Right renal cortex interstitium (tissue), 3 donors: ENCODE results near the gene NME4. TPM values are rescaled to one million over a fixed set of nuclear protein-coding genes. Genes with fewer than 3 reads are reported as not detected.
A peak's percentile ranks its signal among the peaks of the same experiment; 100 is the strongest.
"Not testable (repeated sequence)": the region's sequence is repeated elsewhere in the genome, so short reads cannot be mapped to it uniquely, and the experiment has no call there.

ENCODE experiments used
- DNase-seq, 3 donors: peaks; one replicate each; pipeline ENCODE4 v3.0.0-alpha.2; 2013; ENCODE audit warnings: low read depth in 3 of 3, low spot score in 2 of 3
- polyA plus RNA-seq, 3 donors: library from polyadenylated mRNA; unstranded; fragments of 120-200 nt; gene quantifications; one replicate each; pipeline ENCODE4 v1.2.1, GENCODE V29; 2013; ENCODE audit not compliant: insufficient read length in 3 of 3

Gene NME4
- polyA plus RNA-seq, 3 donors, result 95.3 to 124 (median 109) TPM

DNA sequence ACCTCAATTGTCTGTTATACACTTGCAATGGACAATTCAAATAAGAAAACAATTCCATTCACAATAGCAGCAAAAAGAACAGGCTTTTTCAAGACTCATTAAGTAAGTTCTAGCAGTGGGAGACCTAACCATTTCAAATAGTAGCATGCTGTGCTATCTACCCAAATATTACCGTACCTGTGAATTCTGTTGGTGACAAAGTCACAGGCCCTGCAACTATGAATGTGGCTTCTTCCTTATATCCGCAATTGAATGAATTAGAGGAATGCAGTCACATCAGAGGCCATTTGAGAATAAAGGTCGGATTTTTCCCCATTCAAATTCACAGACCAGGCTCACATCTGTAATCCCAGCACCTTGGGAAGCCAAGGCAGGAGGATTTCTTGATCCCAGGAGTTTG lies 800 bp upstream of the NME4 start:
- no peak for DNase-seq

DNA sequence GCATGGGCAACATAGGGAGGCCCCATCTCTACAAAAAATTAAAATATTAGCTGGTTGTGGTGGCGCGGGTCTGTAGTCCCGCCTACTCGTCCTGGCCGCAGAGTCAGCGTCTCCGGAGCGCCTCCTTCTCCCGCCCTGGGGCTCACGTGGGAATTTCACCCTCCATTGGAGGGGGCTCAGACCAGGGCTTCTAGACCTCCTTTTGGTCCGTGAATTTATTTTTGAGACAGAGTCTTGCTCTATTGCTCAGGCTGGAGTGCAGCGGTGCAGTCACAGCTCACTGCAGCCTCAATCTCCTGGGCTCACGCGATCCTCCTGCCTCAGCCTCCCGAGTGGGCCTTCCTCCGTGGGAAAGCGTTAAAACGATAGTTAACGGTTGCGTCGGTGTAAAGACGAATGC lies 394 bp upstream of the NME4 start:
- DNase-seq, result no peak

GRCh38 chr16:397736-398332 lies 835 bp downstream of the NME4 start:
- DNase-seq, result no peak

DNA sequence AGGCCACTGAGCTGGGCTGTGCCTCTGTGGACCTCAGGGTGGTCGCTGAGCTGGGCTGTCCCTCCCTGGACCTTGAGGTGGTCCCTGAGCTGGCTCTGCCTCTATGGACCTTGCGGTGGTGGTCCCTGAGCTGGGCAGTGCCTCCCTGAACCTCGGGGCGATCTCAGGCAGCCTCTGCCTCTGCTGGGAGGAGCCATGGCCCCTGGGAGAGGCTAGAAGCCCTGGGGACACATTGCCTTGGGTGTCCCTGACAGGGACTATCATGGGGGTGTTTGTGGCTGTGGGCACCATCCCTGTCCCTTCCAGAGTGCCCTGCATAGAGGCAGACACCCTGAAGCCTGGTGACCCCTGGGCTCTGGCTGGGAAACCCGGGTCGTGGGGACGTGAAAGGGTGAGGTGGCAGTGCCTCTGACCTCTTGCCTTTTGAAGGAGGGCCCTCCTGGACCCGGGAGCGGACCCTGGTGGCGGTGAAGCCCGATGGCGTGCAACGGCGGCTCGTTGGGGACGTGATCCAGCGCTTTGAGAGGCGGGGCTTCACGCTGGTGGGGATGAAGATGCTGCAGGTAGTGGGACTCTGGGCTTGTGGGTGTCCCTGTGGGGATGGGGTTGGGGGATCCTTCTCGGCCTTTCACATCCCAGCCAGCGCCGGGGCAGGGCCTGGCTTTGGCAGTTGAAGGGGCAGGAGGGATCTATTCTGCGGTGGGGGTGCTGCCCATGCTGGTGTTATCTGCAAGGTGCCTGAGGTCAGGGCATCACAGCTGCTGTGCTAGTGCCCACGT lies 1.8 kb downstream of the NME4 start:
- no peak for DNase-seq

DNA sequence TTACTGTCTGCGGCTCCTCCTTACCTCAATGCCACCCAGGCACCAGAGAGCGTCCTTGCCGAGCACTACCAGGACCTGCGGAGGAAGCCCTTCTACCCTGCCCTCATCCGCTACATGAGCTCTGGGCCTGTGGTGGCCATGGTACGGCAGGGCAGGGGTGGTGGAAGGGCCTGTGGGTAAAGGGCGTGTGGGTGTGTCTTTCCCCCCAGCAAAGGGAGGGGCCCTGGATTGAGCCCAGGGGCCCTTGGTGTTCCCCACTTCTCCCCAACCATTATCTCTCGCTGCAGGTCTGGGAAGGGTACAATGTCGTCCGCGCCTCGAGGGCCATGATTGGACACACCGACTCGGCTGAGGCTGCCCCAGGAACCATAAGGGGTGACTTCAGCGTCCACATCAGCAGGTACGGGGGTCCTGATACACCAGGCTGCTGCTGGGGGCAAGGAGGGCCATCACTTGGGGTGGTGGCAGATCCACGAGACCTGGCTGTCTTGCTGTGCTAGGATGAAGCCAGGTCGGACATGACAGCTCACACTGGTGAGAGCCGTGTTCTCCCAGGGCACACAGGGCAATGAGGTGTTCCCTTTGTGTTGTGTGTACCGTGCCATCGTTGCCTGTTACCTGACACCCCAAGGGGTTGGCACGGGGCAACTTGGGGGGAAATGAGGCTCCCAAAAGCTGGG lies 2.5 kb downstream of the NME4 start:
- no peak for DNase-seq

- no peak for DNase-seq
These were observed 3.1 kb downstream of the NME4 start for GRCh38 chr16:400061-400591.

- DNase-seq, result peak in 2 of 3 donors; percentile 84 to 87
These were observed 4.7 kb downstream of the NME4 start, which contains the start of gene DECR2 for GRCh38 chr16:401468-402348. Gene DECR2 (plus strand): TSS chr16:401885. CDS start chr16:401964, 79 bp downstream.

- DNase-seq, result no peak
These were observed 8.0 kb downstream of the NME4 start for GRCh38 chr16:404971-405486.

DNA sequence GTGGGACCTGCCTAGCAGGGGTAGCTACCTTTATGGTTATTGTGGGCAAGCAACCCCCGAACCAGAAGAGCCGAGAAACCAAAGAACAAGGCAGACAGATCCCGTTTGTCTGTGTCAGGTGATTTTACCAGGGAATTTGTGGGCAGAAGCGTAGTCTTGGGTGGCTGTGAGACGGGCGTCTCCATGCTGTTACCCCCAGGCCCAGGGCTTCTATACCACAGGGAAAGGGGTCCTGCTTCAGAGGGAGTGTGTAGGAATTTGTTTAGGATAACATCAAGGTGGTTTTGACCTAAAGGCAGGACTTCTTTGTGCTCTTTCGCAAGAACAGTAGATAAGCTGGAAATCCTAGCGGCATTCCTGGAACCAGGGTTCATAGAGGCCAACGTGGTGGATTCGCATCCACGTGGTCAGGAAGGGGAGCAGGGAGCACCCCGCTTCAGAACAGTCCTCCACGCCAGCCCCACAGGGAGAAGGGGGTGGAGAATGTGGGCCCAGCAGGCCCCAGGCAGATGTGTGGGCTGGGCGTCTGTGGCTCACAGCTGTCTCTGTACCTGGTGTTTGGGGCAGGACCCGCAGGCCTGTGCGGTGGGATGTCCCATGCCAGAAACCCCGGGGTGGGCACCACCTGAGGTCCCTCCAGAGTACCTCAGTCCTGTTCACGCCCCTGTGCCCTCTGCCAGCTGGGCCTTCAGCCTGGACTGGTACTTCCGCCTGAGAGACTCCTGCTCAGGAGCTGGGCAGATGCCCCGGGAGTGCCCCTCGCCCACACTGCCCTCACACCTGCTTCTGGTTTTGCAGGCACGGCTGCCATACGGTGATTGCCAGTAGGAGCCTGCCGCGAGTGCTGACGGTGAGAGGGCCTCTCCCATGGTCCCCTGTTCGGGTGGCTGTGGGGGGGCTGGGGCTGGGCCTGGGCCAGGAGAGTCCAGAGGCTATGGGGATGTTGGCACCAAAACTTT lies 8.8 kb downstream of the NME4 start:
- no peak for DNase-seq

- no peak for DNase-seq
These were observed 10.3 kb downstream of the NME4 start for GRCh38 chr16:407253-407652.

DNA sequence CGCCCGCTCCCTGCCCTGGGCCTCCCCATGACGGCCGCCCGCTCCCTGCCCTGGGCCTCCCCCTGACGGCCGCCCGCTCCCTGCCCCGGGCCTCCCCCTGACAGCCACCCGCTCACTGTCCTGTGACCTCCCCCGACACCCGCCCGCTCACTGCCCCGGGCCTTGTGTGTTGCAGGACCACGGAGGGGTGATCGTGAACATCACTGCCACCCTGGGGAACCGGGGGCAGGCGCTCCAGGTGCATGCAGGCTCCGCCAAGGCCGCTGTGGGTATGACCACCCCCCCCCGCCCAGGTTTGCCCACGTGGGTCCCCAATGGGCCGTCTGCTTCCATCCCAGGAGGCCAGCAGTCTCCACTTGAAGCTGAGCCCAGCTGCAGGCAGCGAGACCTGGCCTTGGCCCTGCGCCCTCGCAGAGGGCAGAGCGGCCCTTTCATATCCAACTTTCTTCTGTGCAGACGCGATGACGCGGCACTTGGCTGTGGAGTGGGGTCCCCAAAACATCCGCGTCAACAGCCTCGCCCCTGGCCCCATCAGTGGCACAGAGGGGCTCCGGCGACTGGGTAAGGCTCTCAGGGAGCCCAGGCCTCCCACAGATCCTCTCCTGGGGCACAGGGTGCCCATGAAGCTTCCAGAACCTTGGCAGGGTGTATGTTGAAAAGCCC lies 13.6 kb downstream of the NME4 start:
- no peak for DNase-seq

DNA sequence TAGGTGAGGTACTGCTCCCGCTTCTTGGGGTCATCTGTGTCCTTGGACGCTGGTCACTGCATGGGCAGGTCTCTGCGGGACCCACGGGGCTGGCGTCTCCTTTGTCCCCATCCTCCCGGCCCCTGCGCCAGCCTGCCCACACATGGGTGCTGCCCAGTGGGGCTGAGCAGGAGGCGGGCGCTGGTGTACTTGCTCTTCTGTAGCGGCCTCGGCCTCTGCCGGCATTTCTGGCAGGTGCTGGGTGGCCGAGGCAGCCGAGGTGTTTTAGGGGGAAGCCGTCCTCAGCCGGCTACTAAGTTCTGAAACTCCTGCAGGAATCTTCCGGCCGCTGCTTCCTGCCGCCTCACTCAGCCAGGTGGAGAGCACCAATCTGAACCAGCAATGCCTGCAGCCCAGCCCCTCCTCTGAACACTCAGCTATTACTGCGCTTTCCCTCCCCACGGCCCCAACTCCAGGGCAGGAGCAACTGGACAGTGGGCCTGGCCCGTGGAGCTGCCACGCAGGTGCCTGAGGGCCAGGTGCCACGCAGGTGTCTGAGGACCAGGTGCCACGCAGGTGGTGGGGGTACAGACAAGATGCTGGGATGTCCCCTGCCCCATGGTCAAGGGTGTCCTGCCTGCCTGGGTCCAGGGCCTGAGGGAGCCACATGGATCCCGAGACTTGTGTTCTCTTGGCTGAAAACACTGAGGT lies 14.7 kb downstream of the NME4 start:
- no peak for DNase-seq

- no peak for DNase-seq
These were observed 17.6 kb downstream of the NME4 start for GRCh38 chr16:414395-415169.

- not testable (repeated sequence) for DNase-seq
These were observed 18.1 kb downstream of the NME4 start for GRCh38 chr16:415170-415498.

- not testable (repeated sequence) for DNase-seq
These were observed 25.2 kb downstream of the NME4 start for GRCh38 chr16:422179-422578.

DNA sequence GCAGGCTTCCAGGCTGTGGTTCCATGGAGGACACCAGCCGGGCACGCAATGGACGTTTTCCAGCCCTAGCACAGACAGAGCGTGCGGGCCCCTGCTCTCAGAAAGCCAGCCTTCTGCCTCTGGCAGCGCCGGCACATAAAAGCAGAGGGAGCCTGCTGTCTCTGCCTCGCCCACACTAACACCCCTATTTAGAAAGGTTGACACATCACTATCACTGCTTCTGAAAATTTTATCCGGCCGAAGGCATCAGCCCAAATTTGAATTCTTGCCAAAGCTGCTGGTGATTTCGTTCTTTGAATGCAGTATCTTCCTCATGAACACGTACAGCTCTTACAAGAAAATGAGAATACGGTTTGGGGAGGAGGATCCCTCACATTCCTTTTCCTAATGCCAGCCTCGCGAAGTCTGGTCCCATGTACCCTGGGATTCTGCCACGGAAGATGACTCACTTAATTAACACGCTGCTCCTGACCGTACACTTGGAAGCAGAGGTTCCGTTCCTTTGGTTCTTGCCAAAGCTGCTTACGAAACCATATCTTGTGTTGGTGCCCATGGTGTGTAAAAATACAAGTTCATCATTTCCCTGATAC lies 27.1 kb downstream of the NME4 start:
- no peak for DNase-seq

DNA sequence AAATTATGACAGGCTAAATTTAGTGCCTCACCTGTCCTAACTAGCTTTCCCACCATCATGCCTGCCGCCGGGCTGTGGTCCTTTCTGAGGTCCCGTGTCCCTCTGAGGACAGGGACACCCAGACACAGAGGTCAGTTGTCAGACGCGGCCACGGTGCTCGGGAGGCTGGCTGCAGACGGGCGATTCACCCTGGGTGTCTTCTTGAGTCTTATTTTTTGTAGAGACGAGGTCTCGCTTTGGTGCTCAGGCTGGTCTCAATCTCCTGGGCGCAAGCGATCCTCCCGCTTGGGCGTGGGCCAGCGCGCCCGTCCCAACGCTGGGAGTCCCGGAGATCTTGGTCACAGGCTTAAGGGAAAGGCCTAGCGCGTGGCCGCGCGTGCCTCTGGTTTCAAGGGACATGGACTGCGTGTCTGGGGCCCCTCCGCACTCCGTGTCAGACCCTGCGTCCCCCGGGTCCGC lies 27.7 kb downstream of the NME4 start:
- DNase-seq, result no peak
